Right lobe of liver (tissue), 4 donors: Measurements from ENCODE around the gene ZBTB7B.

Experiments used
- CTCF ChIP-seq, 4 donors: fragments of 200-600 bp in 3 of 4; fragments of 450-650 bp in 1 of 4; IDR thresholded peaks; one replicate each; pipeline versions ENCODE4 v1.5.1 to v1.8.0; 2016 to 2022; ENCODE audit warnings: antibody characterized with exemption in 4 of 4, mild to moderate bottlenecking in 2 of 4
- POLR2A ChIP-seq: fragments of 450-650 bp; IDR thresholded peaks from one replicate; pipeline ENCODE4 v1.6.1; 2017; ENCODE audit warnings: antibody characterized with exemption, mild to moderate bottlenecking
- donor health status: DM: no; HTN: no; CAD: no.
- donor health status: DM: no; HTN: no; CAD: no.
- donor health status: DM: no; HTN: yes; CAD: no.

- TF ChIP-seq POLR2A (no peak), CTCF (IDR thresholded peaks at IDR 0.05) (no peak)
These were observed 36.5 kb upstream of the ZBTB7B start for GRCh38 chr1:154966111-154966510.
